Choroid plexus epithelial cell (primary cell): ENCODE results near the gene DDX10.

Source experiments
- DNase-seq: peaks from one replicate; pipeline ENCODE4 v3.0.0-alpha.2; 2010; ENCODE audit warnings: low read depth
- H3K4me3 ChIP-seq: 2 replicates; pipeline ENCODE4 v1.5.1; 2011; ENCODE audit warnings: low read depth, mild to moderate bottlenecking, control low read depth, low read length, moderate library complexity
- TF ChIP-seq, protein P1 (sequence below): conservative IDR thresholded peaks from 2 replicates; pipeline ENCODE4 v1.5.1; 2011; ENCODE audit warnings: low read depth, mild to moderate bottlenecking, control low read depth, inconsistent platforms, low read length, moderate library complexity

The DDX10 gene

DNA sequence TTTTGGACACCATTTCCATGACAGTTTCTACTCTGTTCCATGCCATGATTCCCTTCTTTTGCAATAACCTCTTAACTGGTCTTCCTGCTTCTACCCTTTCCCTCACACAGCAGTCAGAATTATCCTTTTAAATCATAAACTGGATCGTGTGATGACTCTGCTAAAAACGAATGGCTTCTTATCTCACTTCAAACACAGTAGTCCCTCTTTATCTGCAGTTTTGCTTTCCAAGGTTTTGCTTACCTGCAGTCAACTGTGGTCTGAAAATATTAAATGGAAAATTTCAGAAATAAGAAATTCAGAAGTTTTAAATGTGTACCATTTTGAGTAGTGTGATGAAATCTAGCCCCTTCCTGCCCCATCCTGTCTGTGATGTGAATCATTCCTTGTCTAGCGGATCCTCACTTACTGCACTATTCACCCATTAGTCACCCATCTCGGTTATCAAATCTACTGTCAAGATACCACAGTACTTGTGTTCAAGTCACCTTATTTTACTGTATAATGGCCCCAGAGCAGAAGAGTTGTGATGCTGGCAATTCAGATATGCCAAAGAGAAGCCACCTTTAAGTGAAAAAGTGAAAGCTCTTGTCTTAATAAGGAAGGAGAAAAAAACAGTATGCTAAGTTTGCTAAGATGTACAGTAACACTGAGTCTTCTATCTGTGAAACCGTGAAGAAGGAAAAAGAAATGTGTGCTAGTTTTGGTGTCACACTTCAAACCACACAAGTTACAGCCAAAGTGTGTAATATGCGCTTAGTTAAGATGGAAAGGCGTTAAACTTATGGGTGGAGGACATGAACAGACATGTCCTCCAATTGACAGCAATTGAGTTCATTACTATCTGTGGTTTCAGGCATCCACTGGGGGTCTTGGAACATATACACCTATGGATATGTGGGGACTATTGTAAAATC is 283.0 kb downstream of the DDX10 start:
- no peak overlapping the region for H3K4me3 ChIP-seq
- TF ChIP-seq, protein P1, sequence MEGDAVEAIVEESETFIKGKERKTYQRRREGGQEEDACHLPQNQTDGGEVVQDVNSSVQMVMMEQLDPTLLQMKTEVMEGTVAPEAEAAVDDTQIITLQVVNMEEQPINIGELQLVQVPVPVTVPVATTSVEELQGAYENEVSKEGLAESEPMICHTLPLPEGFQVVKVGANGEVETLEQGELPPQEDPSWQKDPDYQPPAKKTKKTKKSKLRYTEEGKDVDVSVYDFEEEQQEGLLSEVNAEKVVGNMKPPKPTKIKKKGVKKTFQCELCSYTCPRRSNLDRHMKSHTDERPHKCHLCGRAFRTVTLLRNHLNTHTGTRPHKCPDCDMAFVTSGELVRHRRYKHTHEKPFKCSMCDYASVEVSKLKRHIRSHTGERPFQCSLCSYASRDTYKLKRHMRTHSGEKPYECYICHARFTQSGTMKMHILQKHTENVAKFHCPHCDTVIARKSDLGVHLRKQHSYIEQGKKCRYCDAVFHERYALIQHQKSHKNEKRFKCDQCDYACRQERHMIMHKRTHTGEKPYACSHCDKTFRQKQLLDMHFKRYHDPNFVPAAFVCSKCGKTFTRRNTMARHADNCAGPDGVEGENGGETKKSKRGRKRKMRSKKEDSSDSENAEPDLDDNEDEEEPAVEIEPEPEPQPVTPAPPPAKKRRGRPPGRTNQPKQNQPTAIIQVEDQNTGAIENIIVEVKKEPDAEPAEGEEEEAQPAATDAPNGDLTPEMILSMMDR: no peak
- peak; percentile 59 for DNase-seq

GRCh38 chr11:108958368-108959104 is 293.7 kb downstream of the DDX10 start:
- no peak overlapping the region for H3K4me3 ChIP-seq
- DNase-seq: peak; percentile 85
- TF ChIP-seq, protein P1: peak; percentile 44

DNA sequence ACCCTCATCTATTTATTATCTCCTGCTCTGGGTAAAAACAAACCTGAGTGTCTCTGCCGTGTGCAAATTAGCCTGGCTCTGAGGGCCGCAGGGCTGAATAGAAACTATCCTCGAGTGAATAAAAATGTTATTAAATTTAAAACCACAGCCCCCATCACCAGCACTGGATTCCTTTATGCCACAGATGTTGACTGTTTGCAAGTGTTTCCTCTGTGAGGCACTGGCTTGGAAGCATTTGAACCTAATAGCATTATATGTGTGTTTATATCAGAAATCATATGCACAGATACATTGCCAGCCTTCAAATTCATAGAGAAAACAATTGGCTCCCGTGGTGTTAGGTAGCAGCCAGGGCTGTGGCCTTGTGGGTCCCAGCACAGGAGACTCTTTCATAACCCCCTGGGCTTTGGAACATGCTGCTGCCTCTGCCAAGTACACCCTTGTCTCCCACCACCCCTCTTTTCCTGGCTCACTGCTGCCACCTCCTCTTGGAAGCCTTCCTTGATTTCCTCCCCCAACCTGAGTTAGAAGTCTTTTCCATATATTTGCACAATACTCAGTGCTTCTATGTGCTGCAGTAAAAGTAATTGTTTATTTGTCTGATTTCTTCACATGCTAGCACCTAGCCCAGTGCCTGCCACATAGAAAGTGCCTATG is 294.4 kb downstream of the DDX10 start:
- no peak overlapping the region for H3K4me3 ChIP-seq
- no peak for DNase-seq
- TF ChIP-seq, protein P1: no peak

GRCh38 chr11:108959874-108960273 is 295.0 kb downstream of the DDX10 start:
- H3K4me3 ChIP-seq: no peak overlapping the region
- DNase-seq: no peak
- TF ChIP-seq, protein P1: no peak

GRCh38 chr11:108960501-108960900 is 295.6 kb downstream of the DDX10 start:
- no peak overlapping the region for H3K4me3 ChIP-seq
- TF ChIP-seq, protein P1: no peak
- no peak for DNase-seq

DNA sequence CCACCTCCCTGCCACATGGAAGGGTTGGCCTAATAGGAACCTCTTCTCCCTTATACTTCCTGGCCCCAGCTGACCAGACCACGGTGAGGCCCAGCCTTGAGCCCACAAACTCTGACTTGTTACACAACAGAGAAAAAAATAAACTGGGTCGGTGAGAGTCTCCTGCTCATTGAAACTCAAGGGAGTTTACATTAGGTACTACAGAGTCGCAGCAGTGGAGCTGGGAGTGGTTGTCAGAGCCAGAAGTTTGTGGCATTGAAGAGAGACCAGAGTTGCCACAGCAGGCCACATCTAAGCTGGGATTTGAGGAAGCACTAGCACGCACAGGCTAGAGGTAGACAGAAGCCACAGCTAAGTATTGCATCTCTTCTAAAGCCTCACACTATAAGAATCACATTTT is 296.2 kb downstream of the DDX10 start:
- TF ChIP-seq, protein P1: no peak
- no peak overlapping the region for H3K4me3 ChIP-seq
- peak; percentile 53 for DNase-seq
